Smooth muscle cell (in vitro differentiated cells): ENCODE results near the gene ADGRB3. TPM values are rescaled to one million over a fixed set of nuclear protein-coding genes. Genes with fewer than 3 reads are reported as not detected.
"Not testable (repeated sequence)": the region's sequence is repeated elsewhere in the genome, so short reads cannot be mapped to it uniquely, and the experiment has no call there.

Experiments
- DNase-seq: peaks from one replicate; lab custom pipeline; 2025; ENCODE audit not compliant: unreplicated experiment; lab: John Stamatoyannopoulos, UW
- H2AFZ ChIP-seq: fragments of 200-600 bp; sonication (generic); 2 replicates; pipeline ENCODE4 v1.6.0; 2016; ENCODE audit warnings: antibody characterized with exemption, low read depth, mild to moderate bottlenecking
- H3F3A ChIP-seq: fragments of 200-600 bp; sonication (generic); 2 replicates; pipeline ENCODE4 v1.6.0; 2017; ENCODE audit warnings: antibody characterized with exemption, low read depth
- H3K27ac ChIP-seq: fragments of 200-600 bp; sonication (generic); 2 replicates; pipeline ENCODE4 v1.5.1; 2016; ENCODE audit warnings: low read depth, mild to moderate bottlenecking
- H3K27me3 ChIP-seq: fragments of 200-600 bp; sonication (generic); 2 replicates; pipeline ENCODE4 v1.6.1; 2016; ENCODE audit warnings: low read depth, mild to moderate bottlenecking
- H3K36me3 ChIP-seq: fragments of 200-600 bp; sonication (generic); 2 replicates; pipeline ENCODE4 v1.5.1; 2016; ENCODE audit warnings: low read depth
- H3K4me1 ChIP-seq: fragments of 200-600 bp; sonication (generic); 2 replicates; pipeline ENCODE4 v1.5.1; 2016; ENCODE audit warnings: low read depth
- H3K4me2 ChIP-seq: fragments of 200-600 bp; sonication (generic); 2 replicates; pipeline ENCODE4 v1.6.0; 2016; ENCODE audit warnings: mild to moderate bottlenecking
- H3K4me3 ChIP-seq: fragments of 200-600 bp; sonication (generic); 2 replicates; pipeline ENCODE4 v1.5.1; 2016; ENCODE audit warnings: mild to moderate bottlenecking
- H3K79me2 ChIP-seq: fragments of 200-600 bp; sonication (generic); 2 replicates; pipeline ENCODE4 v1.6.0; 2016; ENCODE audit warnings: low read depth, mild to moderate bottlenecking
- H3K9ac ChIP-seq: fragments of 200-600 bp; sonication (generic); 2 replicates; pipeline ENCODE4 v1.6.0; 2016; ENCODE audit warnings: low read depth
- H3K9me3 ChIP-seq: fragments of 200-600 bp; sonication (generic); replicated peaks from 2 replicates; pipeline ENCODE4 v1.5.1; 2016; ENCODE audit warnings: low read depth
- H4K20me1 ChIP-seq: fragments of 200-600 bp; sonication (generic); 2 replicates; pipeline ENCODE4 v1.6.0; 2016; ENCODE audit warnings: low read depth
- WGBS: methylation state at CpG from one replicate; pipeline ENCODE4 v1.1.7; 2016; ENCODE audit warnings: low lambda C conversion rate; 5-methylcytosine and 5-hydroxymethylcytosine counted together
- polyA plus RNA-seq: library from polyadenylated mRNA; unstranded; fragments of >200 nt; fragmentation: Nextera tagmentation; extraction: Ambion mirVana; gene quantifications from 2 replicates; pipeline ENCODE4 v1.2.1, GENCODE V29; 2016
- small RNA-seq: library from RNA; depleted of rRNA; stranded (forward); fragments of <200 nt; gene quantifications from one replicate; pipeline ENCODE3, GENCODE V24; 2014
- total RNA-seq: library from RNA; depleted of rRNA; stranded (reverse); fragments of >200 nt; gene quantifications from 2 replicates; pipeline ENCODE4 v1.2.3, GENCODE V29; 2014
- TF ChIP-seq, protein P1 (sequence below): fragments of 200-600 bp; sonication (generic); IDR thresholded peaks from 2 replicates; pipeline ENCODE4 v1.5.1; 2017; ENCODE audit warnings: borderline replicate concordance, mild to moderate bottlenecking, antibody characterized with exemption; ENCODE audit not compliant: insufficient read depth, poor library complexity, severe bottlenecking

The ADGRB3 gene
- total and polyA plus RNA-seq, 2 experiments from 2014 or later: 0.34 to 0.63 TPM

DNA sequence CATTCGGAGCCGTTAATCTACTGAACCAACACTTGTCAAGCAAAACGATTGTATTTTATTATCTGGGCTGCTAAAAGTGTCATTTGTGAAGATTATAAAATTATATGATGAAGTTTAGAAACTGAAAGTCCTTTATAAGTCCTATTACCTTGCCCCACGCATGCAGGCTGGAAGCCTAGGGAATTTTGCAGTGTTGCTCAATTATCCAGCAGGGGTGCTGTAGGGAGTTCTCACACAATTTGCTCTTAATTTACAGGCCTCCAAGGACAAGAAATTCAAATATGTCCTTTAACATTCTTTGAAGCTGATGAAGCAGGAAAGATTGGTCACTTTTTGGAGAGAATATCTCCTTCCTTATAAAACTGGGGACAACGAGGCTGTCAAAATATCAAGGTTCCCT lies 792.8 kb downstream of the ADGRB3 start:
- no peaks in the 10 kb centered on the region for H3K79me2 ChIP-seq
- H4K20me1 ChIP-seq: no peaks in the 10 kb centered on the region
- no peak overlapping the region for H3K4me2 ChIP-seq
- no peak overlapping the region for H2AFZ ChIP-seq
- H3K36me3 ChIP-seq: no peaks in the 10 kb centered on the region
- no peaks in the 10 kb centered on the region for H3K9me3 ChIP-seq
- H3K27ac ChIP-seq: no peak overlapping the region
- H3K27me3 ChIP-seq: no peaks in the 10 kb centered on the region
- H3F3A ChIP-seq: no peaks in the 10 kb centered on the region
- WGBS: 84% methylated on average over 5 of the region's 5 CpGs
- TF ChIP-seq, protein P1, sequence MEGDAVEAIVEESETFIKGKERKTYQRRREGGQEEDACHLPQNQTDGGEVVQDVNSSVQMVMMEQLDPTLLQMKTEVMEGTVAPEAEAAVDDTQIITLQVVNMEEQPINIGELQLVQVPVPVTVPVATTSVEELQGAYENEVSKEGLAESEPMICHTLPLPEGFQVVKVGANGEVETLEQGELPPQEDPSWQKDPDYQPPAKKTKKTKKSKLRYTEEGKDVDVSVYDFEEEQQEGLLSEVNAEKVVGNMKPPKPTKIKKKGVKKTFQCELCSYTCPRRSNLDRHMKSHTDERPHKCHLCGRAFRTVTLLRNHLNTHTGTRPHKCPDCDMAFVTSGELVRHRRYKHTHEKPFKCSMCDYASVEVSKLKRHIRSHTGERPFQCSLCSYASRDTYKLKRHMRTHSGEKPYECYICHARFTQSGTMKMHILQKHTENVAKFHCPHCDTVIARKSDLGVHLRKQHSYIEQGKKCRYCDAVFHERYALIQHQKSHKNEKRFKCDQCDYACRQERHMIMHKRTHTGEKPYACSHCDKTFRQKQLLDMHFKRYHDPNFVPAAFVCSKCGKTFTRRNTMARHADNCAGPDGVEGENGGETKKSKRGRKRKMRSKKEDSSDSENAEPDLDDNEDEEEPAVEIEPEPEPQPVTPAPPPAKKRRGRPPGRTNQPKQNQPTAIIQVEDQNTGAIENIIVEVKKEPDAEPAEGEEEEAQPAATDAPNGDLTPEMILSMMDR: no peak
- H3K4me1 ChIP-seq: no peaks in the 10 kb centered on the region
- no peak overlapping the region for H3K4me3 ChIP-seq
- no peak overlapping the region for H3K9ac ChIP-seq
- DNase-seq: no peak

DNA sequence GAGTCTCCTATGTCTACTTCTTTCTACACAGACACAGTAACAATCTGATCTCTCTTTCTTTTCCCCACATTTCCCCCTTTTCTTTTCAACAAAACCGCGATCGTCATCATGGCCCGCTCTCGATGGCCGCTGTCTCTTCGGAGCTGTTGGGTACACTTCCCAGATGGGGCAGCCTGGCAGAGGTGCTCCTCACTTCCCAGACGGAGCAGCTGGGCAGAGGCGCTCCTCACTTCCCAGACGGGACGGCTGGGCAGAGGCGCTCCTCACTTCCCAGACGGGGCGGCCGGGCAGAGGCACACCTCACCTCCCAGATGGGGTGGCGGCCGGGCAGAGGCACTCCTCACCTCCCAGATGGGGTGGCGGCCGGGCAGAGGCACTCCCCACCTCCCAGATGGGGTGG lies 797.1 kb downstream of the ADGRB3 start:
- H3K27me3 ChIP-seq: not testable (repeated sequence)
- 87% methylated on average over 16 of the region's 19 CpGs for WGBS

DNA sequence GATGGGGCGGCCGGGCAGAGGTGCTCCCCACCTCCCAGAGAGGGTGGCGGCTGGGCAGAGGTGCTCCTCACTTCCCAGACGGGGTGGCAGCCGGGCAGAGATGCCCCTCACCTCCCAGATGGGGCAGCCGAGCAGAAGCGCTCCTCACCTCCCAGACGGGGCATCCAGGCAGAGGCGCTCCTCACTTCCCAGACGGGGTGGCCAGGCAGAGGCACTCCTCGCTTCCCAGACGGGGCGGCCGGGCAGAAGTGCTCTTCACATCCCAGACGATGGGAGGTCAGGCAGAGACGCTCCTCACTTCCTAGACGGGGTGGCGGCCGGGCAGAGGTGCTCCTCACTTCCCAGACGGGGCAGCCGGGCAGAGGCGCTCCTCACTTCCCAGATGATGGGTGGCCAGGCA lies 798.0 kb downstream of the ADGRB3 start:
- not testable (repeated sequence) for H3K27ac ChIP-seq, H3K27me3 ChIP-seq, H4K20me1 ChIP-seq, H2AFZ ChIP-seq, H3K79me2 ChIP-seq, H3K4me1 ChIP-seq, H3K4me3 ChIP-seq, DNase-seq, H3F3A ChIP-seq, H3K36me3 ChIP-seq, H3K9ac ChIP-seq, H3K9me3 ChIP-seq, H3K4me2 ChIP-seq
- WGBS: 90% methylated on average over 22 of the region's 22 CpGs

More for the DNA sequence above, 797.1 kb downstream of the ADGRB3 start:
- not testable (repeated sequence) for H3F3A ChIP-seq, H3K36me3 ChIP-seq, H3K4me3 ChIP-seq, H3K79me2 ChIP-seq, DNase-seq, H3K4me2 ChIP-seq, H3K9ac ChIP-seq, H3K27ac ChIP-seq, H2AFZ ChIP-seq, H3K9me3 ChIP-seq, H4K20me1 ChIP-seq, H3K4me1 ChIP-seq

DNA sequence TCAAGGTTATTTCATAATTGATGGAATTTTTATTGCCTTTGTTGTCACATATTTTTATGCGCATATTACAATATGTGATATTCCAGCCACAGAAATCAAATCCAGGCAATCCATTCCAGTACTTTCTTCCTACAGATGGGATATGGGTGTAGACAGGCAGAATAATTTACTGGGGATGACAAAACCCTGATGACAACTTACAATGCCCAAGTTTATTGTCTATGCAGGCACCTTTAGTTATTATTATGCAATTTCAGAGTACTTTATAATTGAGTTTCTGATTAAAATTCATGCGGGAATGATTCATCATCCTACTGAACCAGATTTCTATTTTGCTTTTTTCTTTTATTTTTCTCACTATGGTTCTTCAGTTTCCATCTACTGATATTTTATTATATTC lies 803.0 kb downstream of the ADGRB3 start:
- H4K20me1 ChIP-seq: no peaks in the 10 kb centered on the region
- H3K36me3 ChIP-seq: no peaks in the 10 kb centered on the region
- H3K4me1 ChIP-seq: no peaks in the 10 kb centered on the region
- H3K9me3 ChIP-seq: no peaks in the 10 kb centered on the region
- H3K4me3 ChIP-seq: no peak overlapping the region
- H2AFZ ChIP-seq: no peak overlapping the region
- DNase-seq: no peak
- no peak overlapping the region for H3K27ac ChIP-seq
- WGBS: 94% methylated on average over 2 of the region's 2 CpGs
- TF ChIP-seq, protein P1: no peak
- no peaks in the 10 kb centered on the region for H3K79me2 ChIP-seq
- H3K27me3 ChIP-seq: no peaks in the 10 kb centered on the region
- H3K9ac ChIP-seq: no peak overlapping the region
- no peak overlapping the region for H3K4me2 ChIP-seq
- no peaks in the 10 kb centered on the region for H3F3A ChIP-seq

Small RNA genes within 50 kb of the gene (small RNA-seq; reads per million reads assigned to genes)
- not detected for gene AL606923.1
